ENCODE measurements around the gene CCDC197.

GRCh38 chr14:93963692-93964091 lies 33.4 kb upstream of the CCDC197 start:
- TF ChIP-seq CTCF (IDR thresholded peaks at IDR 0.05; ENCODE audit: low read depth, low read length) (no peak), EZH2phosphoT487 (IDR thresholded peaks at IDR 0.05; ENCODE audit: low read depth) (no peak)
